Thymus (tissue), 11 donors: ENCODE measurements around the gene PRLR. TPM values are rescaled to one million over a fixed set of nuclear protein-coding genes. Genes with fewer than 3 reads are reported as not detected.
"Not testable (repeated sequence)": the region's sequence is repeated elsewhere in the genome, so short reads cannot be mapped to it uniquely, and the experiment has no call there.

ENCODE experiments used
- DNase-seq, 9 donors: peaks; one replicate each; pipeline ENCODE4 v3.0.0-alpha.2; 2013; ENCODE audit warnings: low spot score in 9 of 9, low read depth in 6 of 9, missing footprints in 1 of 9
- H3K27ac ChIP-seq, 2 donors: one replicate each; pipeline ENCODE4 v1.5.1; 2013; ENCODE audit warnings: control low read depth in 1 of 2, low read depth in 1 of 2, low read length in 1 of 2, mild to moderate bottlenecking in 1 of 2, moderate library complexity in 1 of 2
- H3K27me3 ChIP-seq, 2 donors: one replicate each; pipeline ENCODE4 v1.5.1; 2013; ENCODE audit warnings: low read length in 1 of 2; ENCODE audit not compliant: control insufficient read depth in 2 of 2, insufficient read depth in 1 of 2
- H3K36me3 ChIP-seq, 2 donors: one replicate each; pipeline ENCODE4 v1.5.1; 2013; ENCODE audit warnings: low read length in 1 of 2, mild to moderate bottlenecking in 1 of 2, moderate library complexity in 1 of 2; ENCODE audit not compliant: control insufficient read depth in 2 of 2, insufficient read depth in 2 of 2
- H3K4me1 ChIP-seq, 2 donors: one replicate each; pipeline ENCODE4 v1.5.1; 2013; ENCODE audit warnings: low read length in 2 of 2; ENCODE audit not compliant: control insufficient read depth in 2 of 2, insufficient read depth in 2 of 2
- H3K4me3 ChIP-seq, 2 donors: one replicate each; pipeline ENCODE4 v1.5.1; 2013; ENCODE audit warnings: low read length in 2 of 2, control low read depth in 1 of 2, mild to moderate bottlenecking in 1 of 2
- H3K9me3 ChIP-seq, 2 donors: one replicate each; pipeline ENCODE4 v1.5.1; 2013; ENCODE audit warnings: low read length in 1 of 2, mild to moderate bottlenecking in 1 of 2; ENCODE audit not compliant: control insufficient read depth in 2 of 2, insufficient read depth in 1 of 2
- WGBS: extraction: QIAGEN DNeasy Blood & Tissue Kit; methylation state at CpG from one replicate; pipeline ENCODE4 v1.1.7; 2013; 5-methylcytosine and 5-hydroxymethylcytosine counted together
- polyA plus RNA-seq: library from polyadenylated mRNA; stranded (reverse); fragments of 200-250 nt; gene quantifications from one replicate; pipeline ENCODE4 v1.2.3, GENCODE V29; 2013
- total RNA-seq: library from RNA; stranded (reverse); fragments of 120-200 nt; gene quantifications from one replicate; pipeline ENCODE4 v1.2.4, GENCODE V29; 2013
- donor health status: healthy.

PRLR gene
- total and polyA plus RNA-seq, 2 donors = 0.75 to 1.7 TPM

GRCh38 chr5:35248843-35249780 is 18.8 kb upstream of the PRLR start:
- Histone ChIP-seq H3K36me3 (no peaks in the 10 kb centered on the region), H3K4me3 (no peak overlapping the region), H3K4me1 (no peaks in the 10 kb centered on the region), H3K27ac (no peak overlapping the region), H3K27me3 (no peaks in the 10 kb centered on the region), H3K9me3 (peaks cover 0 to 7% of the 10 kb centered on the region in 2 donors)
- WGBS = 96% methylated on average over 5 of the region's 5 CpGs
- no peak for DNase-seq

- Histone ChIP-seq H3K9me3 (peaks cover 0 to 2% of the 10 kb centered on the region in 2 donors), H3K27ac (no peak overlapping the region), H3K4me3 (no peak overlapping the region), H3K4me1 (no peaks in the 10 kb centered on the region), H3K27me3 (no peaks in the 10 kb centered on the region), H3K36me3 (no peaks in the 10 kb centered on the region)
- no peak for DNase-seq
- 94% methylated on average over 6 of the region's 6 CpGs for WGBS
Measured at GRCh38 chr5:35247648-35248034, 17.4 kb upstream of the PRLR start.

- Histone ChIP-seq H3K4me1 (no peaks in the 10 kb centered on the region), H3K27me3 (no peaks in the 10 kb centered on the region), H3K27ac (no peak overlapping the region), H3K4me3 (no peak overlapping the region), H3K36me3 (no peaks in the 10 kb centered on the region), H3K9me3 (no peaks in the 10 kb centered on the region)
- WGBS = 64% methylated on average over 7 of the region's 7 CpGs
- DNase-seq = no peak
Measured at GRCh38 chr5:35246900-35247647, 16.8 kb upstream of the PRLR start.

GRCh38 chr5:35246411-35246810 is 16.1 kb upstream of the PRLR start:
- no peaks in the 10 kb centered on the region for H3K27me3 ChIP-seq
- no peaks in the 10 kb centered on the region for H3K9me3 ChIP-seq
- H3K27ac ChIP-seq = no peak overlapping the region
- no peaks in the 10 kb centered on the region for H3K4me1 ChIP-seq
- H3K36me3 ChIP-seq = no peaks in the 10 kb centered on the region
- no peak overlapping the region for H3K4me3 ChIP-seq
- 47% methylated on average over 2 of the region's 2 CpGs for WGBS
- no peak for DNase-seq

GRCh38 chr5:35245371-35245770 is 15.1 kb upstream of the PRLR start:
- 92% methylated on average over 10 of the region's 10 CpGs for WGBS
- not testable (repeated sequence) for H3K36me3 ChIP-seq, H3K9me3 ChIP-seq, H3K27ac ChIP-seq, H3K4me3 ChIP-seq, DNase-seq, H3K27me3 ChIP-seq, H3K4me1 ChIP-seq

- no peak for DNase-seq
- Histone ChIP-seq H3K4me1 (no peaks in the 10 kb centered on the region), H3K4me3 (no peak overlapping the region), H3K9me3 (no peaks in the 10 kb centered on the region), H3K27ac (no peak overlapping the region), H3K27me3 (no peaks in the 10 kb centered on the region), H3K36me3 (no peaks in the 10 kb centered on the region)
- 95% methylated on average over 1 of the region's 1 CpG for WGBS
Measured at GRCh38 chr5:35244171-35244570, 13.9 kb upstream of the PRLR start.

GRCh38 chr5:35242702-35243258 is 12.5 kb upstream of the PRLR start:
- no peak for DNase-seq
- 94% methylated on average over 4 of the region's 4 CpGs for WGBS
- no peaks in the 10 kb centered on the region for H3K27me3 ChIP-seq
- no peaks in the 10 kb centered on the region for H3K36me3 ChIP-seq
- no peaks in the 10 kb centered on the region for H3K4me1 ChIP-seq
- no peak overlapping the region for H3K27ac ChIP-seq
- no peaks in the 10 kb centered on the region for H3K9me3 ChIP-seq
- no peak overlapping the region for H3K4me3 ChIP-seq

GRCh38 chr5:35240892-35241291 is 10.6 kb upstream of the PRLR start:
- no peak overlapping the region for H3K4me3 ChIP-seq
- DNase-seq = no peak
- no peaks in the 10 kb centered on the region for H3K27me3 ChIP-seq
- H3K9me3 ChIP-seq = no peaks in the 10 kb centered on the region
- no peaks in the 10 kb centered on the region for H3K4me1 ChIP-seq
- no peaks in the 10 kb centered on the region for H3K36me3 ChIP-seq
- no peak overlapping the region for H3K27ac ChIP-seq
- WGBS = 97% methylated on average over 1 of the region's 1 CpG
